Heart right ventricle (tissue), 16 donors: ENCODE measurements around the gene POLE. TPM values are rescaled to one million over a fixed set of nuclear protein-coding genes. Genes with fewer than 3 reads are reported as not detected.

ENCODE experiments used
- ATAC-seq, 8 donors: fragments of 200-7000 bp; cut with Tn5 transposase; one replicate each; pipeline ENCODE4 v1.9.1; 2020; ENCODE audit warnings: mild to moderate bottlenecking in 8 of 8, moderate library complexity in 8 of 8, moderate number of reproducible peaks in 1 of 8
- DNase-seq, 2 donors: peaks; one replicate each; pipeline ENCODE4 v3.0.0-alpha.2; 2020
- H3K27ac ChIP-seq, 10 donors: fragments of 200-600 bp; sonication (generic) in 2 of 10; one replicate each; pipeline versions ENCODE4 v1.5.0 to v1.8.0; 2020 to 2022; ENCODE audit warnings: mild to moderate bottlenecking in 3 of 10
- H3K27me3 ChIP-seq, 7 donors: fragments of 200-600 bp; one replicate each; pipeline ENCODE4 v1.8.0; 2021 to 2022; ENCODE audit warnings: mild to moderate bottlenecking in 2 of 7
- H3K36me3 ChIP-seq, 9 donors: fragments of 200-600 bp; sonication (generic) in 1 of 9; one replicate each; pipeline versions ENCODE4 v1.5.0 to v1.8.0; 2020 to 2022; ENCODE audit warnings: mild to moderate bottlenecking in 2 of 9
- H3K4me1 ChIP-seq, 9 donors: fragments of 200-600 bp; sonication (generic) in 1 of 9; one replicate each; pipeline versions ENCODE4 v1.5.0 to v1.8.0; 2020 to 2022; ENCODE audit warnings: mild to moderate bottlenecking in 4 of 9
- H3K4me3 ChIP-seq, 10 donors: fragments of 200-600 bp; sonication (generic) in 2 of 10; one replicate each; pipeline versions ENCODE4 v1.5.0 to v1.8.0; 2020 to 2022; ENCODE audit warnings: mild to moderate bottlenecking in 7 of 10, moderate library complexity in 2 of 10
- H3K9me3 ChIP-seq, 11 donors: fragments of 200-600 bp in 10 of 11; sonication (generic) in 2 of 11; one replicate each; pipeline versions ENCODE4 v1.5.0 to v1.8.0; 2013 to 2022; ENCODE audit warnings: mild to moderate bottlenecking in 2 of 11, control low read depth in 1 of 11, moderate library complexity in 1 of 11
- WGBS, 2 donors: extraction: QIAGEN DNeasy Blood & Tissue Kit; methylation state at CpG; one replicate each; pipeline ENCODE4 v1.1.7; 2013; ENCODE audit warnings: inconsistent platforms in 1 of 2; 5-methylcytosine and 5-hydroxymethylcytosine counted together
- intact Hi-C, 10 donors: fragments of 100-400 bp; cut with DNase I; formaldehyde crosslinking; loops; one replicate each; pipeline versions ENCODE4 v1.11.1 to v1.14.2; 2022
- polyA plus RNA-seq, 2 donors: library from polyadenylated mRNA; stranded (reverse); fragments of 200-250 nt; gene quantifications; one replicate each; pipeline ENCODE4 v1.2.3, GENCODE V29; 2013
- total RNA-seq, 10 donors: library from RNA; stranded (reverse); fragmentation: NEBNext Ultra II Directional in 3 of 10; extraction: Animal tissue kit (Norgen Biotek cat#: 25700) in 3 of 10; gene quantifications; one replicate each; pipeline versions ENCODE4 v1.2.1 to v1.2.4, GENCODE V29; 2021 to 2023
- TF ChIP-seq, protein P1 (sequence below), 9 donors: fragments of 200-600 bp; sonication (generic) in 2 of 9; IDR thresholded peaks; one replicate each; pipeline versions ENCODE4 v1.5.0 to v1.8.0; 2021 to 2022; ENCODE audit warnings: antibody characterized with exemption in 9 of 9, mild to moderate bottlenecking in 5 of 9, moderate library complexity in 1 of 9
- donor health status: Arrhythmogenic right ventricular cardiomyopathy.
- donor health status: ischemic (EF 13 %, LVEDD 7.1; RV severe dilation, severe dysfunction).
- donor health status: healthy with polysubstance abuse.
- donor health status: DM: no; HTN: yes; CAD: no.
- donor health status: DM: no; HTN: no; CAD: no.
- donor health status: ischemic (EF 25% LVEDD 6.9; RV normal size, moderate dysfunction).
- donor health status: ischemic (EF 25% LVEDD 5.7; RV mildly dilated, moderate dysfunction).
- donor health status: healthy.
- donor health status: DM: yes; HTN: yes; CAD: no.
- donor health status: Ischemic cardiomyopathy.
- donor health status: ischemic (EF 35%, LVEDD 5.7; RV mildly dilated, moderate dysfunction).
- donor health status: nonischemic (EF 11% LVEDD 7.7; RV severe dilation, severe dysfunction).
- donor health status: DM: yes; HTN: yes; CAD: no.
- donor health status: PGD.
- donor health status: ischemic (EF 29% LVEDD 5.4; RV normal size, mild dysfunction).
- donor health status: nonischemic (EF 23%, LVEDD 6.1; RV moderate dilation, normal function).

POLE gene
- total and polyA plus RNA-seq, 12 donors, result 6.8 to 25.8 (median 9.9) TPM

DNA sequence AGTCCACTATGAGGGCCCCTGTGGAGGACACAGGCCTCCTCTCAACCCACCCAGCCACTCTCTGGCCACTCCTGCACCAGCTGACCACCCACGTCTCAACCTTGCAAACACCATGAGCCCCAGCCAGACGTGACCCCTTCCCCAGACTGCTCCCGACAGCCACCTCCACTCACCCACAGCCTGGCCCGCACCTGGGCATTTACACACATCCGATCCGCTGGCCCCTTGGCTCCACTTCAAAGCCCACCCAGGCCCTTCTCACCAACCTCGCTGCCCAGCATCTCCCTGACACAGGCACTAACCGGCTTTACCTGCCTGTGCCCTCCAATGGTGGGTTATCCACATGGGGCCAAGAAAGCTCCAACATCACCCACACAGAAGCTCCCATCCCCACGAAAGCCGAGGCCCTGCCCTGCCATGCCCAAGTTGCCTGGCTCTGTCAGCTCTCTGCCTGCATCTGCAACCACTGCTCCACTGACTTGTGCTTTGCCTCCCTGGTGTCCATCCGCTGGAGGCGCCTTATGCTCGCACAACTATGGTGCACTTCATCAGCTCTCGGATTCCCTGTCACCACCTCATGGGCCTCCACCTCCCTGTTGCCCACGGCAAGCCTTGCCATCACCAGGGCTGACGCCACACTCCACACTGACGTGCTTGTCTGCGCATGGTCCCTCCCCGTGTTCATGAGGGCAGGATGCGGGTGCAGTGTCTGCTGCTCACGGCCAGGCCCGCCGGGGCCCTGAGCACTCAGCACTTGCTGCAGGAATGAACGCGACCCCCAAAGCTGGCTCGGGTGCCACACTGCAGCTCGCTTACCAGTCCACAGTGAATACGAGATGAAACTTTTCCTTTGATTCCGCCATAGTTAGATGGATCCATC is 51.8 kb downstream of the POLE start:
- no peak for DNase-seq
- Histone ChIP-seq H3K27ac (no peak overlapping the region), H3K4me1 (no peaks in the 10 kb centered on the region), H3K36me3 (peaks cover 0 to 95% (median 52%) of the 10 kb centered on the region in 9 donors), H3K4me3 (no peak overlapping the region), H3K27me3 (no peaks in the 10 kb centered on the region), H3K9me3 (no peaks in the 10 kb centered on the region)
- TF ChIP-seq, protein P1, sequence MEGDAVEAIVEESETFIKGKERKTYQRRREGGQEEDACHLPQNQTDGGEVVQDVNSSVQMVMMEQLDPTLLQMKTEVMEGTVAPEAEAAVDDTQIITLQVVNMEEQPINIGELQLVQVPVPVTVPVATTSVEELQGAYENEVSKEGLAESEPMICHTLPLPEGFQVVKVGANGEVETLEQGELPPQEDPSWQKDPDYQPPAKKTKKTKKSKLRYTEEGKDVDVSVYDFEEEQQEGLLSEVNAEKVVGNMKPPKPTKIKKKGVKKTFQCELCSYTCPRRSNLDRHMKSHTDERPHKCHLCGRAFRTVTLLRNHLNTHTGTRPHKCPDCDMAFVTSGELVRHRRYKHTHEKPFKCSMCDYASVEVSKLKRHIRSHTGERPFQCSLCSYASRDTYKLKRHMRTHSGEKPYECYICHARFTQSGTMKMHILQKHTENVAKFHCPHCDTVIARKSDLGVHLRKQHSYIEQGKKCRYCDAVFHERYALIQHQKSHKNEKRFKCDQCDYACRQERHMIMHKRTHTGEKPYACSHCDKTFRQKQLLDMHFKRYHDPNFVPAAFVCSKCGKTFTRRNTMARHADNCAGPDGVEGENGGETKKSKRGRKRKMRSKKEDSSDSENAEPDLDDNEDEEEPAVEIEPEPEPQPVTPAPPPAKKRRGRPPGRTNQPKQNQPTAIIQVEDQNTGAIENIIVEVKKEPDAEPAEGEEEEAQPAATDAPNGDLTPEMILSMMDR (IDR thresholded peaks at IDR 0.05), result no peak
- no peak for ATAC-seq
- intact Hi-C loops, result no loop called here
- 91 to 97% methylated on average over 29 of the region's 29 CpGs for WGBS, 2 donors

DNA sequence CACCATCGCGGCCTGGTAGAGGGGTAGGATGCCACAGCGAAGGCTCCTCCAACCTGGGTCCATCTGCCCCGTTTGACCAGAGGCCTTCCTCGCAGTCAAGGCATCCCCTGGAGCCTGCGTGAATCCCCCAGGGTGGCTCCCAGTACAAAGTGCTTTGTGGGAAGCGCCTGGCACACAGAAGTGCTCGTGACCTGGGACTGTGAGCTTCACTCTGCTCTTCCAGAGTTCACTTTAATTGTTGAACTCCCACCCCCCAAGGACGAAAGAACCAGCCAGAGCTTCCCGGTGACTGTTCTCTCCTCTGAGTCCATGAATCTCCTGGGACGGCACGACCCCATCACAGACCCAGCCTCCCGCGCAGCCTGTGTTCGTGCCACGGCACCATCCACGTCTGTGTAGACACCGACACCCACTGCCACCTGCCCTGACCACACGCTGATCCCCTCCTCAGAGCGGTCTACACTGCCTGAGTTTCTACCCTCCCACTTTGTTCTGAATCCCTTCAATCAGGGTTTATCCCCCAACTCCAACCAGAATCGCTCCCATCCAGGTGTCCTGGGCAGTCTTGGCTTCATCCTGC is 52.6 kb downstream of the POLE start:
- H3K36me3 ChIP-seq, result peaks cover 0 to 98% (median 52%) of the 10 kb centered on the region in 9 donors
- no peak for DNase-seq
- H3K9me3 ChIP-seq, result no peaks in the 10 kb centered on the region
- WGBS, 2 donors, result 95 to 96% methylated on average over 21 of the region's 21 CpGs
- ATAC-seq, result no peak
- no peaks in the 10 kb centered on the region for H3K27me3 ChIP-seq
- no peak overlapping the region for H3K4me3 ChIP-seq
- H3K27ac ChIP-seq, result no peak overlapping the region
- intact Hi-C loops, result no loop called here
- H3K4me1 ChIP-seq, result no peaks in the 10 kb centered on the region
- TF ChIP-seq, protein P1 (IDR thresholded peaks at IDR 0.05), result no peak

DNA sequence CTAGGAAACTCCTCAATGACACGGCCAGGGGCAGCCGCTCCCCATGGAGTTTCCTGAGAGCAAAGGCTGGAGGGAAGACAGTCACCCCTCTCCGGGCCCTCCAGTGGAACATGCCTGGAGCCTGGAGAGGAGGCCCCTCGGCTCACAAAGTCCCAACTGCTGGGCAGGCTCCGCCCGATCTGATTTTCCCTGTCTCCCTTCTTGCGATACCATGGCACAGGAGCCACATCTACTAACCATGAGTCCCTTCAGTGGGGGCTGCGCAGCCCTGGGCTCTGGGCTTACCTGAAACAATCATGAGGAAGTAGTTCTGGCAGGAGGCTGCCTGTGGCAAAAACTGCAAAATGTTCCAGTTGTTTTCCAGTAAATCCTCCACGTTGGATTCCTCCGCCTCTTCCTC is 53.2 kb downstream of the POLE start:
- no peaks in the 10 kb centered on the region for H3K27me3 ChIP-seq
- H3K36me3 ChIP-seq, result peaks cover 0 to 100% (median 52%) of the 10 kb centered on the region in 9 donors
- 89 to 90% methylated on average over 10 of the region's 10 CpGs for WGBS, 2 donors
- no peaks in the 10 kb centered on the region for H3K9me3 ChIP-seq
- intact Hi-C loops, result no loop called here
- no peak overlapping the region for H3K27ac ChIP-seq
- DNase-seq, result no peak
- no peak for ATAC-seq
- H3K4me3 ChIP-seq, result no peak overlapping the region
- H3K4me1 ChIP-seq, result no peaks in the 10 kb centered on the region
- TF ChIP-seq, protein P1 (IDR thresholded peaks at IDR 0.05), result no peak

DNA sequence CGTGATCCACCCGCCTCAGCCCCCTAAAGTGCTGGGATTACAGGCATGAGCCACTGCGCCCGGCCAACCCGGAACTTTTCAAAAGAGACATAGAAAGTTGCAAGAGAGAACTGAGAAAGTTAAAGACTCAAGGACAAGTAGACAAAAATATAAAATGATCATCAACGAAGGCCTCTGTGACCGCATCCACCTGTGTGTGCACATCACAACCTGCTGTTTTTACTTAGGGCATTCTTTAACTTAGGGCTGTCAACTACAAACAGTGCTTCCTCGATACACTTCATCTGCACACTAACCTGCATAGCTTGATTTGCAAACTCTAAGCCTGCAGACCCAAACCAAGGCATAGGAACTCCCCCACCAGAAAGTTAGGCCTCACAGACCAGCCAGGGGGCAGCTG is 53.7 kb downstream of the POLE start:
- no peak for DNase-seq
- intact Hi-C loops, result no loop called here
- TF ChIP-seq, protein P1 (IDR thresholded peaks at IDR 0.05), result no peak
- no peaks in the 10 kb centered on the region for H3K27me3 ChIP-seq
- no peak for ATAC-seq
- H3K36me3 ChIP-seq, result peaks cover 0 to 96% (median 52%) of the 10 kb centered on the region in 9 donors
- H3K9me3 ChIP-seq, result no peaks in the 10 kb centered on the region
- WGBS, 2 donors, result 91 to 99% methylated on average over 8 of the region's 8 CpGs
- no peak overlapping the region for H3K4me3 ChIP-seq
- H3K27ac ChIP-seq, result no peak overlapping the region
- no peaks in the 10 kb centered on the region for H3K4me1 ChIP-seq
